Liver (tissue), 3 donors: Measurements from ENCODE around the gene RFX7.

ENCODE experiments used
- EGR1 ChIP-seq, 2 donors: IDR thresholded peaks; 2 replicates each; pipeline ENCODE4 v1.6.1; 2016 to 2018; ENCODE audit warnings: antibody characterized with exemption in 2 of 2, low read depth in 2 of 2
- GABPA ChIP-seq, 2 donors: IDR thresholded peaks in 1 of 2; conservative IDR thresholded peaks in 1 of 2; 2 replicates each; pipeline ENCODE4 v1.6.1; 2016; ENCODE audit warnings: antibody characterized with exemption in 2 of 2, mild to moderate bottlenecking in 1 of 2, moderate library complexity in 1 of 2
- JUND ChIP-seq, 2 donors: IDR thresholded peaks; 2 replicates each; pipeline ENCODE4 v1.6.1; 2016; ENCODE audit warnings: antibody characterized with exemption in 2 of 2
- RAD21 ChIP-seq, 2 donors: IDR thresholded peaks; 2 replicates each; pipeline ENCODE4 v1.6.1; 2016; ENCODE audit warnings: antibody characterized with exemption in 2 of 2, mild to moderate bottlenecking in 2 of 2
- REST ChIP-seq: IDR thresholded peaks from 2 replicates; pipeline ENCODE4 v1.6.1; 2016; ENCODE audit warnings: antibody characterized with exemption, mild to moderate bottlenecking
- SP1 ChIP-seq: IDR thresholded peaks from 2 replicates; pipeline ENCODE4 v1.6.1; 2018; ENCODE audit warnings: antibody characterized with exemption, mild to moderate bottlenecking
- TAF1 ChIP-seq: conservative IDR thresholded peaks from 2 replicates; pipeline ENCODE4 v1.6.1; 2016; ENCODE audit warnings: antibody characterized with exemption, mild to moderate bottlenecking
- YY1 ChIP-seq: IDR thresholded peaks from 2 replicates; pipeline ENCODE4 v1.6.1; 2016; ENCODE audit warnings: antibody characterized with exemption, mild to moderate bottlenecking
- TF ChIP-seq, protein P1 (sequence below): fragments of 150-350 bp; IDR thresholded peaks from 2 replicates; pipeline ENCODE4 v1.5.1; 2017; ENCODE audit warnings: improper control_type of control experiment, low read depth, low read length; ENCODE audit not compliant: missing input control
- TF ChIP-seq, protein P2 (sequence below): IDR thresholded peaks from 2 replicates; pipeline ENCODE4 v1.6.1; 2016; ENCODE audit warnings: antibody characterized with exemption
- donor health status: healthy.
- donor health status: healthy.

DNA sequence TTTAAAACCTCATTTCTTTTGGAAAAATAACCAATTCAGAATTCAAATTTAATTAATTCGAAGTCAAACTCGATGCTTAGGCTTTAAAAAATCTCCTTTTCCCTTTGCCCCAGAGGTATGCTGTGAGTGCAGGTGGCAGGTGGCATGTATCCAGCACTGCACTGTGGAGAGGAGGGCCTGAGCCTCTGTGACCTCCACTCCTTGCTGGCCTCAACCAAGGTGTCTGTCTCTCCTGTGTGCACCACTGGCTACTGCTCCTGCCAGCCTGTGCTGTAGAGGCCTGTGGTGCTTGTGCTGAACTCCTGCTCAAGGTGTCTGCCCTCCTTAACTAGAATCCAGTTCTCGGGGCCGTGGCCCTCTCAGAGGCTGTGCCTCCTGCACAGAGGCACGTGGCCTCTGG lies 194.1 kb downstream of the RFX7 start:
- TF ChIP-seq SP1 (no peak), REST (no peak), JUND (IDR thresholded peaks at IDR 0.05) (no peak), RAD21 (IDR thresholded peaks at IDR 0.05) (no peak), GABPA (IDR thresholded peaks at IDR 0.05 in 1 of 2, conservative IDR thresholded peaks at IDR 0.05 in 1 of 2) (no peak), EGR1 (IDR thresholded peaks at IDR 0.05; ENCODE audit: low read depth in 2 of 2) (no peak), TAF1 (no peak), YY1 (no peak)
- TF ChIP-seq, protein P1, sequence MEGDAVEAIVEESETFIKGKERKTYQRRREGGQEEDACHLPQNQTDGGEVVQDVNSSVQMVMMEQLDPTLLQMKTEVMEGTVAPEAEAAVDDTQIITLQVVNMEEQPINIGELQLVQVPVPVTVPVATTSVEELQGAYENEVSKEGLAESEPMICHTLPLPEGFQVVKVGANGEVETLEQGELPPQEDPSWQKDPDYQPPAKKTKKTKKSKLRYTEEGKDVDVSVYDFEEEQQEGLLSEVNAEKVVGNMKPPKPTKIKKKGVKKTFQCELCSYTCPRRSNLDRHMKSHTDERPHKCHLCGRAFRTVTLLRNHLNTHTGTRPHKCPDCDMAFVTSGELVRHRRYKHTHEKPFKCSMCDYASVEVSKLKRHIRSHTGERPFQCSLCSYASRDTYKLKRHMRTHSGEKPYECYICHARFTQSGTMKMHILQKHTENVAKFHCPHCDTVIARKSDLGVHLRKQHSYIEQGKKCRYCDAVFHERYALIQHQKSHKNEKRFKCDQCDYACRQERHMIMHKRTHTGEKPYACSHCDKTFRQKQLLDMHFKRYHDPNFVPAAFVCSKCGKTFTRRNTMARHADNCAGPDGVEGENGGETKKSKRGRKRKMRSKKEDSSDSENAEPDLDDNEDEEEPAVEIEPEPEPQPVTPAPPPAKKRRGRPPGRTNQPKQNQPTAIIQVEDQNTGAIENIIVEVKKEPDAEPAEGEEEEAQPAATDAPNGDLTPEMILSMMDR, result no peak
- TF ChIP-seq, protein P2, sequence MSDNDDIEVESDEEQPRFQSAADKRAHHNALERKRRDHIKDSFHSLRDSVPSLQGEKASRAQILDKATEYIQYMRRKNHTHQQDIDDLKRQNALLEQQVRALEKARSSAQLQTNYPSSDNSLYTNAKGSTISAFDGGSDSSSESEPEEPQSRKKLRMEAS, result no peak
